ENCODE results near the gene AOC2.
A peak's percentile ranks its signal among the peaks of the same experiment; 100 is the strongest.
"Not testable (repeated sequence)": the region's sequence is repeated elsewhere in the genome, so short reads cannot be mapped to it uniquely, and the experiment has no call there.

AOC2 gene

DNA sequence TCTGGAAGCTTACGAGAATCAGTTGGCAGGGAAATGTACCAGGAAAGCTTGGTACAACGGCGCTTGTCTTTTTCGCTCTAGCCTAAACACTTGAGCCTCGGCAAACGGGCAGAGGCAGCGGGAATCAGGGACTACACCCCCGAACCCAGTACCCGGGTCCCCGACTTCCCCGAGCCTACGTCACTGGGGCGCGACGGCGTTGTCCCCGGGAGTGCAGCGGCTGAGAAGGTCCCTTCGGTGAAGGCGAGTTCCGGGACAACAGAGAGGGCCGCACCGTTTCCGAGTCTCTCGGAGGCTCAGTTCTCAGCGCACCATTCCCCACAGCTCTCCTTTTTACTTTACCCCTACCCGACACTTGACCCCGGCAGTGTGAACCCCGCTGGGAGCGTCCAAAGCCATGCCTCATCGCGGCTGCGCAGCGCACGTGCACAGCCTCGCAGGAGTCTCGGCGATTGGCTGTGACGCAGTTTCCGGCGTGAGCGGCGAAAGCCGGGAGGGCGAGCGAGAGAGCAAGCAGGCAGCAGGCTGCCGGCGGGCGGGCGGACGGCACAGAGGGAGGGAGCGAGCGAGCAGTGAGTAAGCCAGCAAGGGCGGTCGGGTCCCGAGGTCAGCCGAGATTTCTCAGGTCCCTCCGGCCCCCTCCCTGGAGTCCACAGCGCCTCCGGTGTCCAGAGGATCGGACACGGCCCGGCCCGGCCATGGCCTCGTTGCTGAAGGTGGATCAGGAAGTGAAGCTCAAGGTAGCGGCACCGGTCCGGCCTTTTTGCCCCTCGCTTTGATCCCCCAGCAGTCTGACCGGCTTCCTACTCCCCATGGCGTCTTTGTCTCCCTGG, 11.2 kb upstream of the AOC2 start, which contains the start of gene PSME3:
PSME3 (plus strand) TSS at position 464 of the 833 bp plus-strand sequence; CDS start at position 699, 235 bp downstream.
- DNase-seq = peak; percentile 74 to 85

DNA sequence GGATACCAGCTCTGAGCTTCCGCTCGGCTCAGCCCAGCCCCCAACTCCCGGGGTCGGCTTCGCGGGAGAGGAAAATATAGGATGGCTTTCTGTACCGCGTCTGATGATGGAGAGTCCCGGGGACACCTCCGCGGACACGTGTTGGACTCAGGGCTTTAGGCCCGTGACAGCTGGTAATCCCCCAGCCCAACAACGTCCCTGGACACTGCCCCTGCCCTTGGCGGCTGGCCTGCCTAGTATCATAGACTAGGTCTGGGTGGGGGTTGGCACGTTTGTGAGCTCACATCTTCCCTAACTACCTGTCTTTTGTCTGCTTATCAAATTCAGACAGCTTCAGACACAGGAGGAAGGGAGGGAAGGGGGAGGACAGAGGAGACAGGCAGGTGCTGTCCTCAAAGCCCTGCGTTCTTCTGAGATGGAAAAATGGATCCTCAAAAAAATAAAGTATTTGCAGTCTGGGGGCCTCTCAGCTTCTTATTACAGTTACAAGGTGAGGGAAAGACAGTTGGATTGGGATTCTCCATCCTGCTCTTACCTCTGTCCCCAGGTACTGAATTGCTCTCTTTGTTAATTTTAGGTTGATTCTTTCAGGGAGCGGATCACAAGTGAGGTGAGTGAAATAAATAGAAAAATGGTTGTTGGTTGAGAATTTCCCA, 10.5 kb upstream of the AOC2 start:
- DNase-seq = no peak

DNA sequence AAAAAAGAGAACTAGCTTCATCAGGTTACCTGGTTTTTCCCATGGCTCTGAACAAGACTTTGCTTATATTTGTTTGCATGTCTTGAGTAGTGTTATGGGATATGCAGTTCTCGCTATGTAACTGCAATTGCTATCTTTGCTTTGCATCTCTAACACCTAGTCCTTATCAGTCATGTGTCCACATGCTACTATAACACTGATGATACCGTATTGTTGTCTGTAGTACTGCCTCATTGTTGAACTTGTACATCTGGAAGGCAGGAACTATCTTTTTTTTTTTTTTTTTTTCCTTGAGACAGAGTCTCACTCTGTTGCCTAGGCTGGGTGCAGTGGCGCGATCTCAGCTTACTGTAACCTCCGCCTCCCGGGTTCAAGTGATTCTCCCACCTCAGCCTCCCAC, 8.6 kb upstream of the AOC2 start:
- no peak for DNase-seq

DNA sequence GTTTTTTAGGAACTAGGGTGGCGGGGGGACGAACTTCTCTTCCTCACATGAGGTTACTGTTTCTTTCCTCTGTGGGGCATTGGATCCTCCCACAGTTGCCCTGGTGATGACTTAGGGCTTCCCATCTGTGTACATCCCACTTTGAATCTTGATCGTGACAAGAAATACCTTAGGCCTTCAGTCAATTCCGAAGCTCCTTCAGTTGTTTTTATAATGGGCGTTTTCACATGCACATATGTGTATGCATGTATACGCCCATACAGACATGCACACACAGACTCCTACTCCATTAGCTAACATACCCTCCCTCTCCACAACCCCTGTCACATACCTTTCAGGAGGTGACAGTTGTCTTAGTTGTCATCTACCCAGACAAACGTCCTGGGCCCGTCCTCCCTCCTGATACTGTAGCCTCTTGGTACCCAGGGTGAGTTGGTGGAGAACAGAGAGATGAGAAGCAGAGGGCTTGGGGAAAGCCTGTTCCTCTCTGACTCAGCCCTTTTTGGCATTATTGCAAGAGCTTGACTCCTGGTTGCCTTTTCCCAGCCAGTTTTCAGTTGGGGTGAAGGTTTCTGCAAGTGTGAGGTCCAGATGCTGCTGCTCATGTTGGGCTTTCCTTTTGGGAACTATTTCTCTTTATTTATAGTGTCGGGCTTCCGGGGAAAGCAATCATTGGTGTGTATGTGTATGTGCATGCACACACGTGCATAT, 2.2 kb upstream of the AOC2 start:
- DNase-seq = no peak

DNA sequence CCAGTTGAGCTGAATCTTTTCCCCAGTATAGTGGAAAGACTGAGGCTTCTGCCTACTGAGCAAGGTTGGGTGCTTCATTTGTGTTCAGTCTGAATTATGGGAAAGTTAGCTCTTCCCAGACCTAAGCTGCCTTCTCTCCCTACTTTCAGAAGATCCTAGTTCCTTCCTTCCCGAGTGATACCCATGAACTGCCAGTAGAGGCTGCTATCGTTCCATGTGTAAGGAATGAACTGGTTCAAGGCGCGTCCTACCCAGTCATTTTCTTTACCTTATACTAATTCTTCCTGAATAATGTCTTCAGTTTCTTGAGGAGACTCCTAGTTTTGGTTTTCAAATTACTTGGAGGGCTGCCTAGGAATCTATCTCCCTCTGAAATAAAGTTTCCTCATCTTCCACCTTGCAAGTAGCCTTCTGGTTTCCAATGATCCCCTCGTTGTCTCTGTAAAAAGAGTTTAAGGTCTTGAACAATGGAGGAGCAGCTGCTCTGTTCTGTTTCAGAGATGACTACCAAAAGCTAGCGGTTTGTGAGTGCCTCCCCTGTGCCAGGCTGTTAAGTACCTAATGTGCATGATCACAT, 934 bp upstream of the AOC2 start:
- peak in 1 of 2 experiments; percentile 59 for DNase-seq

DNA sequence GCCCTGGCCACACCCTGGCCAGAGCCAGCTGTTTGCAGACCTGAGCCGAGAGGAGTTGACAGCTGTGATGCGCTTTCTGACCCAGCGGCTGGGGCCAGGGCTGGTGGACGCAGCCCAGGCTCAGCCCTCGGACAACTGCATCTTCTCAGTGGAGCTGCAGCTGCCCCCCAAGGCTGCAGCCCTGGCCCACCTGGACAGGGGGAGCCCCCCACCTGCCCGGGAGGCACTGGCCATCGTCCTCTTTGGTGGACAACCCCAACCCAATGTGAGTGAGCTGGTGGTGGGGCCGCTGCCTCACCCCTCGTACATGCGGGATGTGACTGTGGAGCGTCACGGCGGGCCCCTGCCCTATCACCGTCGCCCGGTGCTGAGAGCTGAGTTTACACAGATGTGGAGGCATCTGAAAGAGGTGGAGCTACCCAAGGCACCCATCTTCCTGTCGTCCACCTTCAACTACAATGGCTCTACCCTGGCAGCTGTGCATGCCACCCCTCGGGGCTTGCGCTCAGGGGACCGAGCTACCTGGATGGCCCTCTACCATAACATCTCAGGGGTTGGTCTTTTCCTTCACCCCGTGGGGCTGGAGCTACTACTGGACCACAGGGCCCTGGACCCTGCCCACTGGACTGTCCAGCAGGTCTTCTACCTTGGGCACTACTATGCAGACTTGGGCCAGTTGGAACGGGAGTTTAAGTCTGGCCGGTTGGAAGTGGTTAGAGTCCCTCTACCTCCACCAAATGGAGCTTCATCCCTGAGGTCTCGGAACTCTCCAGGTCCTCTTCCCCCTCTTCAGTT, 578 bp downstream of the AOC2 start:
- DNase-seq = no peak

DNA sequence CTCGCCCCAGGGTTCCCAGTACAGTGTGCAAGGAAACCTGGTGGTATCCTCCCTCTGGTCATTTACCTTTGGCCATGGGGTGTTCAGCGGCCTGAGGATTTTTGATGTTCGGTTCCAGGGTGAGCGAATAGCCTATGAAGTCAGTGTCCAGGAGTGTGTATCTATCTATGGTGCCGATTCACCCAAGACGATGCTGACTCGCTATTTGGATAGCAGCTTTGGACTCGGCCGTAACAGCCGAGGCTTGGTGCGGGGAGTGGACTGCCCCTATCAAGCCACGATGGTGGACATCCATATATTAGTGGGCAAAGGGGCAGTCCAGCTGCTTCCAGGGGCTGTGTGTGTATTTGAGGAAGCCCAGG, 1.2 kb downstream of the AOC2 start:
- no peak for DNase-seq

DNA sequence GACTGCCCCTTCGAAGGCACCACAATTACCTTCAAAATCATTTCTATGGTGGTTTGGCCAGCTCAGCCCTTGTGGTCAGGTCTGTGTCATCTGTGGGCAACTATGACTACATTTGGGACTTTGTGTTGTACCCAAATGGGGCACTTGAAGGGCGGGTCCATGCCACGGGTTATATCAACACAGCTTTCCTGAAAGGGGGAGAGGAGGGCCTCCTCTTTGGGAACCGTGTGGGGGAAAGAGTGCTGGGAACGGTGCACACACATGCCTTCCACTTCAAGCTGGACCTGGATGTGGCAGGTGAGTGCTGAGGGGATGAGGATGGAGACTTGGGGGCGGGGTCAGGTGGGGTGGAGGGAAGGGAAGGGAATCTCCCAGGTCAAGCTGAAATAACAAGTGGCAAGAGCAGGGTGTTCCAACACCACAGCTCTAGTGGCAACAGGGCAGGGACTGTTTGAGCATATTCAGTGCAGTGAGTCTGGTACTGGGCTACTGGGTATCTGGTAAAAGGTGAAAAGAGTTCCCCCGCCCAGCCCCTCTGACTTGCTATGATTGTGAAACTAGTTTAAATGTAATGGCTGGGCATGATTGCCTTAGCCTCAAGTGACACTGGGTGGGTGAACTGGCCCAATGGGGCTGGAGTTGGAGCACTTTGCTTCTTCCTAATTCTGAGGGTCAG, 1.7 kb downstream of the AOC2 start:
- DNase-seq = no peak

DNA sequence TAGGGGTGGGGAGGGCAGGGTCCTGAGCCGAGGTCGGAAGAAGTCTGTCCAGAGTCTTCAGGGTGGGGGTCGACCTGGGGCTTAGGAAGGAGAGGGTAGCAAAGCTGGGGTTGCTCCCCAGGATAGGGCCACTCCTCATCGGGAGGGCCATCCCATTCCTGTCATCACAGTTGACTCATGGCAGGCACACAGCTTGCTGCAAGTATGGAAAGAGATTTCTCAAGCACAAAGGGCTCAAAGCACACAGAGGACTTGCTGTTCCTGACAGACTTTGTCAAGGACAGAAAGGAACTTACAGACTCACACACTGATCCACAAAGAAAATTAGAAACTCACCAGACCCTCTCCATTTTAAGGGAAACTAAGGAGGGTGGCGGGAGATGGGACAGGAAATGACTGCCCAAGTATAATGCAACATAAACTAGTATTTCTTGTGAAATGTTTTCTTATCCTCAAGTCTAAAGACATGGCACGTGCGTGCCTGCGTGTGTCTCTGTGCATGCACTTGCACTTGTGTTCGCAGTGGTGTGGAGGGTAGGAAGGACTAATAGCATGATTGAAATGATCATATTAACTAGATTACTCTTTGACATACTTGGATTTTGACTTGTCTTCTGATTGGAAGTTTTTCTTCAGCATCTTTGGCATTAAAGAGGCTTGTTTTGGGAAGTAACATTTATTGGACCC, 2.4 kb downstream of the AOC2 start:
- DNase-seq = no peak

DNA sequence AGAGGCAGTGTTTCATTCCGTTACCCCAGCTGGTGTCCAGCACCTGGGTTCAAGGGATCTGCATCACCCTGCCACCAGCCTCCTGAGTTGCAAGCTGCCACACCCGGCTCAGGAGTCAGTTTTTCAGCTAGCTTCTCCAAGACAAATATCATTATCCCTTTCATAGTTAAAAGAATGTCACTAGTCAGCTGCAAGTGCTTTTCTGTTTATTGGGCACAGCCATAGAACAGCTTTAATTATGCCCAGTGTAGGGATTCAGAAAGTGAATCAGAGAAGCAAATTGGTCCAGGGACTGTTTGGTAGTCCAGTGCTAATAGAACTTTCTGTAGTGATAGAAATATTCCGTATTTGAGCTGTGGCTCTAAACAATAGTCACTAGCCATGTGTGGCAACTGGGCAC, 3.7 kb downstream of the AOC2 start:
- DNase-seq = no peak

DNA sequence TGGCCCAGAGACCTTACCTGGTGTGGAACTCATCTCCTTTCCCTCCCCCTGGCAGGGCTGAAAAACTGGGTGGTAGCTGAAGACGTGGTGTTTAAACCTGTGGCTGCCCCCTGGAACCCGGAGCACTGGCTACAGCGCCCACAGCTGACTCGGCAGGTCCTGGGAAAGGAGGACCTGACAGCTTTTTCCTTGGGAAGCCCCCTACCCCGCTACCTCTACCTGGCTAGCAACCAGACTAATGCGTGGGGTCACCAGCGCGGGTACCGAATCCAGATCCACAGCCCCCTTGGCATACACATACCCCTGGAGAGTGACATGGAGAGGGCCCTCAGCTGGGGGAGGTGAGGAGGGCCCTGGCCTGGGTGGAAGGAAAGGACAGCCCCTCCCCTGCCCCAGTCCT, 4.7 kb downstream of the AOC2 start:
- no peak for DNase-seq

DNA sequence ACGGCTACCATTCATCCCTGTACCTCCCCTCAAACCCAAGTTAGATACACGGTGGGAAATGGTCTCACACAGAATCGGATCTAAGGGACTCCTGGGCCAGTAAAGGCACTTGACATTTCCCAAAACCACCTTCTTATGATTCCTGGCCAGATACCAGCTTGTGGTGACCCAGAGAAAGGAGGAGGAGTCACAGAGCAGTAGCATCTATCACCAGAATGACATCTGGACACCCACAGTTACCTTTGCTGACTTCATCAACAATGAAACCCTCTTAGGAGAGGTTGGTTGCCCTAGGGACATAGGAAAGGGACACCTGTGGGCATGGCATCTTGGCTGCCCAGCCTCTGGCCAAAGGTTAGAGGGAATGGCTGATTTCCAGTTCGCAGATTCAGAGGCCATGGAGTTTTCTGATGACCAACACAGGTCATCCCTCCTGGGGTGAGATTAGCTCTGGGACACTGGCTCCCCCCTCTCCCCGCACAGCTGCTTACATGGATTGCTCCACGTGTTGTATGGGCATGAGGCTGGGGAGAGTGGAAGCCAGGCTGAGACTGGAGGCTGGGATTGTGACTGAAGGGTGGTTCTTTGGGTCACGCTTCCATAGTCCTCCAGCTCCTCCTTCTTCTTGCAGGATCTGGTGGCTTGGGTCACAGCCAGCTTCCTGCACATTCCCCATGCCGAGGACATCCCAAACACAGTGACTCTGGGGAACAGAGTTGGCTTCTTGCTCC, 5.2 kb downstream of the AOC2 start:
- DNase-seq = no peak

DNA sequence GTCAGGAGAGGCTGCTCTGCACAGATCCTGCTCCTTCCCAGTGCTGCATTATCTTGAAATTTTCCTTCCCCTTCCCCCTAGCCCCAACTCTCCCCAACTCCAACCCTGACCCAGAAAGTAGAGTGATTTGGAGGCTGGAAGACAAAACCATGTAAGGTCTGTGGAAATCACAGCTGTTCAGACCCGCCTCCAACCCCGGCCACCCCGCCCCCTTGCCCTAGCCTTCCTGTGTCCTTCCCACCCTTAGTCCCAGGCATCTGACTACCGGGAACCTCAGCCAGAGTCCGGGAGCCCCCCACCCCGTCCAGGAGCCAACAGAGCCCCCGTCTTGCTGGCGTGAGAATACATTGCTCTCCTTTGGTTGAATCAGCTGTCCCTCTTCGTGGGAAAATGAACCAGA, 6.6 kb downstream of the AOC2 start, which contains the start of gene AOC3:
AOC3 (plus strand) TSS at position 246 of the 400 bp plus-strand sequence; CDS start at position 391, 145 bp downstream.
- DNase-seq = no peak

DNA sequence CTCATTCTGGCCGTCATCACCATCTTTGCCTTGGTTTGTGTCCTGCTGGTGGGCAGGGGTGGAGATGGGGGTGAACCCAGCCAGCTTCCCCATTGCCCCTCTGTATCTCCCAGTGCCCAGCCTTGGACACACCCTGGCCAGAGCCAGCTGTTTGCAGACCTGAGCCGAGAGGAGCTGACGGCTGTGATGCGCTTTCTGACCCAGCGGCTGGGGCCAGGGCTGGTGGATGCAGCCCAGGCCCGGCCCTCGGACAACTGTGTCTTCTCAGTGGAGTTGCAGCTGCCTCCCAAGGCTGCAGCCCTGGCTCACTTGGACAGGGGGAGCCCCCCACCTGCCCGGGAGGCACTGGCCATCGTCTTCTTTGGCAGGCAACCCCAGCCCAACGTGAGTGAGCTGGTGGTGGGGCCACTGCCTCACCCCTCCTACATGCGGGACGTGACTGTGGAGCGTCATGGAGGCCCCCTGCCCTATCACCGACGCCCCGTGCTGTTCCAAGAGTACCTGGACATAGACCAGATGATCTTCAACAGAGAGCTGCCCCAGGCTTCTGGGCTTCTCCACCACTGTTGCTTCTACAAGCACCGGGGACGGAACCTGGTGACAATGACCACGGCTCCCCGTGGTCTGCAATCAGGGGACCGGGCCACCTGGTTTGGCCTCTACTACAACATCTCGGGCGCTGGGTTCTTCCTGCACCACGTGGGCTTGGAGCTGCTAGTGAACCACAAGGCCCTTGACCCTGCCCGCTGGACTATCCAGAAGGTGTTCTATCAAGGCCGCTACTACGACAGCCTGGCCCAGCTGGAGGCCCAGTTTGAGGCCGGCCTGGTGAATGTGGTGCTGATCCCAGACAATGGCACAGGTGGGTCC, 7.2 kb downstream of the AOC2 start:
- not testable (repeated sequence) for DNase-seq

DNA sequence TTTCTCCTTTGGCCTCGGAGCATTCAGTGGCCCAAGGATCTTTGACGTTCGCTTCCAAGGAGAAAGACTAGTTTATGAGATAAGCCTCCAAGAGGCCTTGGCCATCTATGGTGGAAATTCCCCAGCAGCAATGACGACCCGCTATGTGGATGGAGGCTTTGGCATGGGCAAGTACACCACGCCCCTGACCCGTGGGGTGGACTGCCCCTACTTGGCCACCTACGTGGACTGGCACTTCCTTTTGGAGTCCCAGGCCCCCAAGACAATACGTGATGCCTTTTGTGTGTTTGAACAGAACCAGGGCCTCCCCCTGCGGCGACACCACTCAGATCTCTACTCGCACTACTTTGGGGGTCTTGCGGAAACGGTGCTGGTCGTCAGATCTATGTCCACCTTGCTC, 8.0 kb downstream of the AOC2 start:
- DNase-seq = no peak

DNA sequence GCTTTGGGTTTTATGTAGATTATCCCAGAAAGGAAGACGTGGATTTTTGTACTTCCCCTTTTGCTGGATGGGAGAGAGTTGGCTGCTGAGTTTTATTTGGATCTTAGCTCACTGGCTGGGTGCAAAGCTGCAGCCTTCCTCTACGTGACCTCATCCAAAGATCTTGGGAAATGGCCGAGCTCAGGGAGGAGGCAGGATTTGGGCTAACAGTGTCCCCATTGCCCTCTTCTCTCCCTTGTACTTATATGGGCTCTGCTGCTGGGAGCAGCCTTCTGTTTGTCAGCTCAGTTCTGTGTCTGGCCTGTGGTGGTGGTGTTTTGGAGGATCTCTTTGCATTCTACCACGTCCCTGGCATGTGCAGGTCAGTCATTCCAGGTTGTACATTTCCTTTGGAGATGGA, 8.6 kb downstream of the AOC2 start:
- DNase-seq = no peak

DNA sequence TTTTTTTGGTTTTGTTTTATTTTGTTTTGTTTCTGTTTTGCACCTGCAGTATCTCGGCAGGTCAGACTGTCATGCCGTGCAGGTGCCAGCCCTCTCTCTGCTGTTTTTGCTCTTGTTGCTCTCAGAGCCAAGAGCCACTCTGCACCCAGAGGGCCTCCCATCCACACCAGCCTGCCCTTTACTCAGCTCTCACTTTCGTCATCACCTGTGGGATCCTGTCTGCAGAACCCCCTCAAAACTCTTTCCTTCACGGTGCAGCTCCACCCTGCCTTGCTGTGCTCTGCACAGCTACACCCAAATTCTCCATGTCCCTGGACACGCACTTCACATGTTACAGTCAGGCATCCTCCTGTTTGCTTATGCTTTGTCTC, 9.2 kb downstream of the AOC2 start:
- no peak for DNase-seq

DNA sequence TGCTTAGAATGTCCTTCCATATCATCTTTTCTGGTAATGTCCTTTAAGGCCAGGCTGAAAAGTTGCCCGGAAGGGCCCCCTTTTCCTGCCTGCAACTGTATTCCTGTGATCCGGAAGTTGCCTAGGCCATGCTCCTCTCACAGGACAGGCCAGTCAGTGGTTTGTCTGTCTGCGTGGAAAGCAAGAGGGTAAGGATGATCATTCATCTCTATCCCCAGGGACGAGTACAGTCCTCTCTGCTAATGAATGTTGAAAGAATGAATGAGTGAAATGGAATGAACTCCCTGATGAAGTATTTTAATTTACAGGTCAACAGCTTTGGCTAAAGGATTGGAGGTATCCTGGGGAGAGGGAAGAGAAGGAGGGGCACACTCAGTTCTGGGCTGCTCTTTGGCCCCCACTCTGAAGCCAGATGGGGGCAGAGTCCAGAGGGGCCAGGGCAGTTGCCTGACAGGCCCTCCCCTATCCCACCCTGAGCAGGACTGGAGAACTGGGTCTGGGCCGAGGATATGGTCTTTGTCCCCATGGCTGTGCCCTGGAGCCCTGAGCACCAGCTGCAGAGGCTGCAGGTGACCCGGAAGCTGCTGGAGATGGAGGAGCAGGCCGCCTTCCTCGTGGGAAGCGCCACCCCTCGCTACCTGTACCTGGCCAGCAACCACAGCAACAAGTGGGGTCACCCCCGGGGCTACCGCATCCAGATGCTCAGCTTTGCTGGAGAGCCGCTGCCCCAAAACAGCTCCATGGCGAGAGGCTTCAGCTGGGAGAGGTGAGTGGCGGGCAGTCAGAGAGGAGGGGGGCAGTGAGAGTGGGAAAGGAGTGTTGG, 9.8 kb downstream of the AOC2 start:
- DNase-seq = no peak

Data from SW 1271 (cell line).